Activated naive CD4-positive, alpha-beta T cell treated with anti-CD3 and anti-CD28 coated beads, Interleukin-2, amount 50 U/mL, for 24 hours (primary cell): ENCODE measurements around the gene SCN10A.

ENCODE experiments used
- H3K27ac Mint-ChIP-seq: one replicate; pipeline ENCODE4 v1.8.0; 2021; ENCODE audit warnings: mild to moderate bottlenecking, mixed read lengths
- H3K27me3 Mint-ChIP-seq: one replicate; pipeline ENCODE4 v1.8.0; 2021; ENCODE audit warnings: mixed read lengths
- H3K36me3 Mint-ChIP-seq: one replicate; pipeline ENCODE4 v1.8.0; 2021; ENCODE audit warnings: mixed read lengths
- H3K4me1 Mint-ChIP-seq: one replicate; pipeline ENCODE4 v1.8.0; 2021; ENCODE audit warnings: mixed read lengths
- H3K4me3 Mint-ChIP-seq: one replicate; pipeline ENCODE4 v1.8.0; 2021; ENCODE audit warnings: mild to moderate bottlenecking, mixed read lengths
- H3K9me3 Mint-ChIP-seq: one replicate; pipeline ENCODE4 v1.8.0; 2021; ENCODE audit warnings: mixed read lengths

Gene SCN10A

GRCh38 chr3:38713121-38713520, 102.9 kb downstream of the SCN10A start:
- H3K4me1 Mint-ChIP-seq: no peaks in the 10 kb centered on the region
- no peak overlapping the region for H3K27ac Mint-ChIP-seq
- H3K36me3 Mint-ChIP-seq: no peaks in the 10 kb centered on the region
- no peak overlapping the region for H3K4me3 Mint-ChIP-seq
- H3K9me3 Mint-ChIP-seq: no peaks in the 10 kb centered on the region
- peaks cover 8% of the 10 kb centered on the region for H3K27me3 Mint-ChIP-seq

DNA sequence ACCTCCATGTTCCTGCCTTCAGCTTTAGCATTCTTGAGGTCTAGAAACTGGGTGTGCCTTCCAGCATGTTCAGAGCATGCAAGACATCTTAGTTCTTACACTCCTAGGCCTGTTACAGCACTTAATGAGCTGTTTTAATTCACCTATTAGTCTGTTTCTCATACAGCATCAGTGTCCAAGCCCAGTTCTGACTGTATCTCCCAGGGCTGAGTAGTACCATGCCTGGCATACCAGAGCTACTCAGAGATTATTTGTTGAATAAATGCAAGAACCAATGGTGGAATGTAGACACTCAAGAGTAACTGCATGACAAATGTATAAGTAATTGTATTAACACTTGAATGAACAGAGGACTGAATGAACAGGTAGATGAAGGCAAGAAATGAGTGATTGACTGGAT, 104.7 kb downstream of the SCN10A start:
- H3K36me3 Mint-ChIP-seq: no peaks in the 10 kb centered on the region
- peaks cover 11% of the 10 kb centered on the region for H3K27me3 Mint-ChIP-seq
- no peak overlapping the region for H3K27ac Mint-ChIP-seq
- no peaks in the 10 kb centered on the region for H3K4me1 Mint-ChIP-seq
- H3K9me3 Mint-ChIP-seq: no peaks in the 10 kb centered on the region
- no peak overlapping the region for H3K4me3 Mint-ChIP-seq

GRCh38 chr3:38707730-38708129, 108.3 kb downstream of the SCN10A start:
- peaks cover 15% of the 10 kb centered on the region for H3K27me3 Mint-ChIP-seq
- H3K9me3 Mint-ChIP-seq: no peaks in the 10 kb centered on the region
- no peaks in the 10 kb centered on the region for H3K36me3 Mint-ChIP-seq
- H3K4me3 Mint-ChIP-seq: no peak overlapping the region
- H3K4me1 Mint-ChIP-seq: no peaks in the 10 kb centered on the region
- no peak overlapping the region for H3K27ac Mint-ChIP-seq

DNA sequence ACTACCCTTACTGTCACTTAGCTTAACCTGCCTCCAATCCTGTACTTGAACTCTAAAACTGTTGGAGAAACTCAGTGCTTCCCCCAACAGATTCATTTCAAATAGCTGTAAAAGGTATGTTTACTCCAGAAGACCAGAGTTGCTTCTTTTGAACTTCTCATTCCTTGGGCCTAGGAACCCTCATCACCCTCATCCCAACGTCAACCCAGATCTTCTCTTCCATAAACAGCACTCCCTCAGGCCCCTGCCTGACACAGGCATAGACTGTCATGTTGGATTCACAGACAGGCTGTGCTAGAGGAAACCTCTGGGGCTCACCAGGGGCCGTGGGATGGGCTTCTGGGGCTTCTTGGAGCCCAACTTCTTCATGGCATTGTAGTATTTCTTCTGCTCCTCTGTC, 109.1 kb downstream of the SCN10A start:
- Mint-ChIP-seq H3K27me3 (peaks cover 15% of the 10 kb centered on the region), H3K27ac (no peak overlapping the region), H3K36me3 (no peaks in the 10 kb centered on the region), H3K9me3 (no peaks in the 10 kb centered on the region), H3K4me1 (no peaks in the 10 kb centered on the region), H3K4me3 (no peak overlapping the region)

- H3K9me3 Mint-ChIP-seq: no peaks in the 10 kb centered on the region
- H3K27me3 Mint-ChIP-seq: peaks cover 7% of the 10 kb centered on the region
- no peak overlapping the region for H3K27ac Mint-ChIP-seq
- no peaks in the 10 kb centered on the region for H3K36me3 Mint-ChIP-seq
- no peaks in the 10 kb centered on the region for H3K4me1 Mint-ChIP-seq
- no peak overlapping the region for H3K4me3 Mint-ChIP-seq
Observed at GRCh38 chr3:38702231-38702630, 113.8 kb downstream of the SCN10A start.

GRCh38 chr3:38698760-38699159, 117.3 kb downstream of the SCN10A start:
- H3K4me1 Mint-ChIP-seq: no peaks in the 10 kb centered on the region
- H3K4me3 Mint-ChIP-seq: no peak overlapping the region
- peaks cover 4% of the 10 kb centered on the region for H3K27me3 Mint-ChIP-seq
- H3K36me3 Mint-ChIP-seq: no peaks in the 10 kb centered on the region
- no peaks in the 10 kb centered on the region for H3K9me3 Mint-ChIP-seq
- H3K27ac Mint-ChIP-seq: no peak overlapping the region

GRCh38 chr3:38698061-38698460, 118.0 kb downstream of the SCN10A start:
- Mint-ChIP-seq H3K9me3 (no peaks in the 10 kb centered on the region), H3K4me3 (no peak overlapping the region), H3K27me3 (peaks cover 4% of the 10 kb centered on the region), H3K4me1 (no peaks in the 10 kb centered on the region), H3K27ac (no peak overlapping the region), H3K36me3 (no peaks in the 10 kb centered on the region)

DNA sequence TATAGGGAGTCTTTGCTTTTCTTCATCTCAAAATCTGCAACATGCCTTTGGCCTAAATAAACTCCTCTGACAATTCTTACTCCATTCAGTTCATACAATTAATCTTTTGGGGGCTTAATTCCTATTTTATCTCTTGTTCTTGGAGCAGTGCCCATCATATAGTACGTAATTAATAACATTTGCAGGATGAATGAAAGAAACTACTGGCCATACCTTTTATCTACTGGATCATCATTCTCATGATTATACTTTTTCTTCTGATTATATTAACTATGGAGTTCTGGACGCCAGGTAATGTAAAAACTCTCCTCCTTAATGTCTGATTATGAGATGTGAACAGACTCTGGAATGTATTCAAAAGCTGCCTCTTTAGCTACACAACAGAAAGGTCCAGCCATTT, 120.0 kb downstream of the SCN10A start:
- no peaks in the 10 kb centered on the region for H3K36me3 Mint-ChIP-seq
- H3K27ac Mint-ChIP-seq: no peak overlapping the region
- no peak overlapping the region for H3K4me3 Mint-ChIP-seq
- H3K4me1 Mint-ChIP-seq: no peaks in the 10 kb centered on the region
- H3K27me3 Mint-ChIP-seq: peaks cover 4% of the 10 kb centered on the region
- H3K9me3 Mint-ChIP-seq: no peaks in the 10 kb centered on the region

- Mint-ChIP-seq H3K9me3 (no peaks in the 10 kb centered on the region), H3K27me3 (no peaks in the 10 kb centered on the region)
Observed at GRCh38 chr3:38690185-38690584, 125.8 kb downstream of the SCN10A start.

DNA sequence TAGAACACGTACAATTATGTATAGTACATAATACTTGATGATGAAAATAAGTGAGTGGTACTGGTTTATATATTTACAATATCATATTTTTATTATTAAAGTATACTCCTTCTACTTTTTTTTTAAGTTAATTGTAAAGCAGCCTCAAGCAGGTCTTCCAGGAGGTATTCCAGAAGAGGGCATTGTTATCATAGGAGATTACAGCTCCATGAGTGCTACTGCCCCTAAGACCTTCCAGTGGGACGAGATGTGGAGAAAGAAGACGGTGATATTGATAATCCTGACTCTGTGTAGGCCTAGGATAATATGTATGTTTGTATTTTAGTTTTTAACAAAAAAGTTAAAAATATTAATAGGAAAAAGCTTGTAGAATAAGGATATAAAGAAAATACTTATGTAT, 126.2 kb downstream of the SCN10A start:
- H3K27me3 Mint-ChIP-seq: no peaks in the 10 kb centered on the region
- H3K4me1 Mint-ChIP-seq: no peaks in the 10 kb centered on the region
- no peaks in the 10 kb centered on the region for H3K36me3 Mint-ChIP-seq

More at GRCh38 chr3:38690185-38690584, 125.8 kb downstream of the SCN10A start:
- no peaks in the 10 kb centered on the region for H3K4me1 Mint-ChIP-seq
- no peak overlapping the region for H3K27ac Mint-ChIP-seq
- no peaks in the 10 kb centered on the region for H3K36me3 Mint-ChIP-seq
- H3K4me3 Mint-ChIP-seq: no peak overlapping the region

GRCh38 chr3:38689346-38689745, 126.7 kb downstream of the SCN10A start:
- Mint-ChIP-seq H3K36me3 (no peaks in the 10 kb centered on the region), H3K9me3 (no peaks in the 10 kb centered on the region), H3K4me3 (no peak overlapping the region), H3K27ac (no peak overlapping the region), H3K4me1 (no peaks in the 10 kb centered on the region), H3K27me3 (no peaks in the 10 kb centered on the region)

More for the DNA sequence above, 126.2 kb downstream of the SCN10A start:
- Mint-ChIP-seq H3K4me3 (no peak overlapping the region), H3K9me3 (no peaks in the 10 kb centered on the region), H3K27ac (no peak overlapping the region)

DNA sequence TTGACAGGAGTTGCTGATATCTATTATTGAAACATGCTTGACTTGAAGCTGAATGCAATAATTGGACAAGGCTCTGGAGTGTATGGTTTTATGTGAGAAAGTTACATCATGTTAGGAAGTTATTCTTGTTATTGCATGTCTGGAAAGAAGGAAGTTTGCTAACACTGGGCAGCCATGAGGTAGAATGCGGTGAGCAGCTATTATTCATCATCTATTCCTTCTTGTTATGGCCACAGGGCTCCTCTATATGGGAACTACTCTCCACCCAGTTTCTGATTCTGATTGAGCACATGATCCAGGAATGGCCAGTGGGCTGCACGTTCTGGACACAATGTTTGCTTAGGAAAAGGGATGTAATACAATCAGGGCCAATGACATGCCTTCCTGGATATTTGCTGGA, 128.7 kb downstream of the SCN10A start:
- H3K36me3 Mint-ChIP-seq: no peaks in the 10 kb centered on the region
- no peaks in the 10 kb centered on the region for H3K9me3 Mint-ChIP-seq
- H3K27ac Mint-ChIP-seq: no peak overlapping the region
- H3K27me3 Mint-ChIP-seq: no peaks in the 10 kb centered on the region
- H3K4me1 Mint-ChIP-seq: no peaks in the 10 kb centered on the region
- no peak overlapping the region for H3K4me3 Mint-ChIP-seq

- no peaks in the 10 kb centered on the region for H3K9me3 Mint-ChIP-seq
- H3K4me3 Mint-ChIP-seq: no peak overlapping the region
- no peaks in the 10 kb centered on the region for H3K4me1 Mint-ChIP-seq
- peaks cover 4% of the 10 kb centered on the region for H3K27me3 Mint-ChIP-seq
- H3K27ac Mint-ChIP-seq: no peak overlapping the region
- H3K36me3 Mint-ChIP-seq: no peaks in the 10 kb centered on the region
Observed at GRCh38 chr3:38684546-38684945, 131.5 kb downstream of the SCN10A start.

DNA sequence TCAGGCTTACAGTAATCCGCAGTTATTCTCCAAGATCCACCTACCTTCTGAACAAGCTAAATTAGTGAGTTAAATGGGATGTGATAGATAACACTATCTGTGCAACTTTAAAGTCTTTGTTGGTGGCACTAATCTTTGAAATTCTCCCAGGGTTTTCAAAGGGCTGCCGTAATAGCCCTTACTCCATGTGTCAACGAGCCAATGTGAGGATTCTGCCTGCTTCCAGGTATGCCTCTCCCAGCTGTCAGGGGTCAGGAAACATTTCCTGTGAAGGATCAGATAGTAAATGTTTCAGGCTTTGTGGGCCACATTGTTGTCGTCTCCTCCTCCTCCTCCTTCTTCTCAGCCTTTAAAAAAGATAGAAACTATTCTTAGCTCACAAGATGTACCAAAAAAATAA, 146.3 kb downstream of the SCN10A start:
- H3K27ac Mint-ChIP-seq: no peak overlapping the region

DNA sequence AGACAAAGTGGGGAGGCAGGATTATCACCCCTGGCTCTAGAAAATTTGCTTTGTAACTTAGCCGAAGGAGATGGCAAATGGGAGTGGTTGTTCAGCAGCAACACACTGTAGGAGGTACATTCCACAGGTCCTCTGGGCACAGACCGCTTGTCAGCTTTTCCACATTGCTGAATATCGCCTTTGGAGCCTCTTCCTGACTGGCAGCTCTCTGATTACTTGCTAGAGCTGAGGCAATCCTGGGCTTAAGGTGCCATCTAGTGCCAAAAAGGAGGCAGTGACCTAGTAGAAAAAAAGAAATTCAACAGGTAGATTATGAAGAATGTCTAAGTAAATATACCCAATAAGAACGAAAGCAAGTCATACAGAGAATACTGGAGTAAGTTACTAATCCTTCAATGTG, 153.5 kb downstream of the SCN10A start:
- peaks cover 11% of the 10 kb centered on the region for H3K9me3 Mint-ChIP-seq
- H3K4me1 Mint-ChIP-seq: no peaks in the 10 kb centered on the region
- H3K27ac Mint-ChIP-seq: no peak overlapping the region
- peaks cover 35% of the 10 kb centered on the region for H3K27me3 Mint-ChIP-seq
- H3K36me3 Mint-ChIP-seq: no peaks in the 10 kb centered on the region
- no peak overlapping the region for H3K4me3 Mint-ChIP-seq

More for the DNA sequence above, 146.3 kb downstream of the SCN10A start:
- peaks cover 21% of the 10 kb centered on the region for H3K27me3 Mint-ChIP-seq
- no peaks in the 10 kb centered on the region for H3K9me3 Mint-ChIP-seq
- H3K4me3 Mint-ChIP-seq: no peak overlapping the region
- no peaks in the 10 kb centered on the region for H3K36me3 Mint-ChIP-seq
- H3K4me1 Mint-ChIP-seq: no peaks in the 10 kb centered on the region

GRCh38 chr3:38658841-38659240, 157.2 kb downstream of the SCN10A start:
- no peak overlapping the region for H3K27ac Mint-ChIP-seq
- H3K4me1 Mint-ChIP-seq: peaks cover 4% of the 10 kb centered on the region
- H3K27me3 Mint-ChIP-seq: peaks cover 30% of the 10 kb centered on the region
- H3K4me3 Mint-ChIP-seq: no peak overlapping the region
- H3K9me3 Mint-ChIP-seq: peaks cover 11% of the 10 kb centered on the region
- H3K36me3 Mint-ChIP-seq: no peaks in the 10 kb centered on the region

GRCh38 chr3:38657369-38657768, 158.6 kb downstream of the SCN10A start:
- no peak overlapping the region for H3K4me3 Mint-ChIP-seq
- H3K27ac Mint-ChIP-seq: no peak overlapping the region
- H3K27me3 Mint-ChIP-seq: peaks cover 22% of the 10 kb centered on the region
- no peaks in the 10 kb centered on the region for H3K9me3 Mint-ChIP-seq
- no peaks in the 10 kb centered on the region for H3K36me3 Mint-ChIP-seq
- H3K4me1 Mint-ChIP-seq: peaks cover 7% of the 10 kb centered on the region
